K562 (cell line): ENCODE measurements around the gene PIP4K2A. TPM values are rescaled to one million over a fixed set of nuclear protein-coding genes. Genes with fewer than 3 reads are reported as not detected.

Experiments
- ARID1B ChIP-seq: fragments of 450-650 bp; IDR thresholded peaks from 2 replicates; pipeline ENCODE4 v1.6.1; 2016; ENCODE audit warnings: antibody characterized with exemption, mild to moderate bottlenecking, inconsistent platforms
- CBFA2T2 ChIP-seq: fragments of 450-650 bp; conservative IDR thresholded peaks from 2 replicates; pipeline ENCODE4 v1.6.1; 2017; ENCODE audit warnings: mild to moderate bottlenecking
- CBX2 ChIP-seq: fragments of 200-600 bp; sonication (generic); IDR thresholded peaks from one replicate; pipeline ENCODE4 v1.6.1; 2012; ENCODE audit warnings: mild to moderate bottlenecking, low read length, inconsistent platforms; ENCODE audit not compliant: insufficient read depth, poor library complexity, severe bottlenecking
- CXXC5 ChIP-seq: fragments of 250-450 bp; sonication (Bioruptor Pico); IDR thresholded peaks from 2 replicates; pipeline ENCODE4 v1.8.0; 2022; ENCODE audit warnings: inconsistent platforms, mild to moderate bottlenecking, moderate library complexity
- ELF1 ChIP-seq: fragments of 200-800 bp; sonication (Bioruptor generic); IDR thresholded peaks from 2 replicates; pipeline ENCODE4 v1.6.1; 2016; ENCODE audit warnings: missing genetic modification characterization, missing compliant biosample characterization
- FOXA1 ChIP-seq: fragments of 450-650 bp; IDR thresholded peaks from 2 replicates; pipeline ENCODE4 v1.6.1; 2016; ENCODE audit warnings: mild to moderate bottlenecking, borderline replicate concordance
- GATAD2A ChIP-seq: fragments of 450-650 bp; IDR thresholded peaks from 2 replicates; pipeline ENCODE4 v1.6.1; 2017
- HIVEP1 ChIP-seq: fragments of 250-450 bp; sonication (Bioruptor Pico); IDR thresholded peaks from 2 replicates; pipeline ENCODE4 v1.4.0; 2020; ENCODE audit warnings: mild to moderate bottlenecking
- ILF3 ChIP-seq: fragments of 450-650 bp; IDR thresholded peaks from 2 replicates; pipeline ENCODE4 v1.6.1; 2018; ENCODE audit warnings: antibody characterized with exemption, mild to moderate bottlenecking, moderate library complexity, borderline replicate concordance
- IRF9 ChIP-seq: fragments of 450-650 bp; IDR thresholded peaks from 2 replicates; pipeline ENCODE4 v1.6.1; 2016; ENCODE audit warnings: missing biosample characterization, missing genetic modification characterization
- KDM1A ChIP-seq, 2 experiments: fragments of 450-650 bp; IDR thresholded peaks; 2 replicates each; pipeline ENCODE4 v1.6.1; 2016; ENCODE audit warnings: mild to moderate bottlenecking in 2 of 2
- NCOA4 ChIP-seq: fragments of 450-650 bp; IDR thresholded peaks from 2 replicates; pipeline ENCODE4 v1.6.1; 2018; ENCODE audit warnings: mild to moderate bottlenecking; ENCODE audit not compliant: partially characterized antibody
- PRDM10 ChIP-seq: fragments of 450-650 bp; IDR thresholded peaks from 2 replicates; pipeline ENCODE4 v1.6.1; 2018; ENCODE audit not compliant: partially characterized antibody
- ZBTB34 ChIP-seq: fragments of 250-450 bp; sonication (Bioruptor Pico); IDR thresholded peaks from 2 replicates; pipeline ENCODE4 v1.8.0; 2021; ENCODE audit warnings: mild to moderate bottlenecking, moderate library complexity
- ZNF134 ChIP-seq: fragments of 250-450 bp; sonication (Bioruptor Pico); conservative IDR thresholded peaks from 2 replicates; pipeline ENCODE4 v1.4.0; 2020
- ZNF280B ChIP-seq: fragments of 250-450 bp; sonication (Bioruptor Pico); IDR thresholded peaks from 2 replicates; pipeline ENCODE4 v1.5.1; 2021; ENCODE audit warnings: mild to moderate bottlenecking
- ZNF395 ChIP-seq: fragments of 200-800 bp; sonication (Bioruptor generic); IDR thresholded peaks from 2 replicates; pipeline ENCODE4 v1.6.1; 2017; ENCODE audit warnings: missing genetic modification characterization, missing compliant biosample characterization
- ZNF507 ChIP-seq: conservative IDR thresholded peaks from 2 replicates; pipeline ENCODE4 v1.6.1; 2017; ENCODE audit warnings: missing genetic modification characterization, missing compliant biosample characterization
- ZNF740 ChIP-seq, 3 experiments: fragments of 200-800 bp in 1 of 3; sonication (Bioruptor generic) in 1 of 3; sonication (generic) in 1 of 3; formaldehyde crosslinking in 1 of 3; IDR thresholded peaks; 2 replicates each; pipeline versions ENCODE4 v1.6.1 to v1.8.0; 2016 to 2022; ENCODE audit warnings: mild to moderate bottlenecking in 2 of 3, missing compliant biosample characterization in 2 of 3, missing genetic modification characterization in 2 of 3, missing genetic modification reagents in 1 of 3
- polyA plus RNA-seq, 8 experiments: library from polyadenylated mRNA; depleted of rRNA in 4 of 8; stranded (reverse) in 5 of 8; unstranded in 3 of 8; fragments of >200 nt; fragmentation: Nextera tagmentation in 2 of 8; fragmentation: Illumina TruSeq in 1 of 8; extraction: Ambion mirVana in 2 of 8; extraction: Trizol in 1 of 8; gene quantifications; 2 replicates each; pipeline versions ENCODE4 v1.2.1 to v1.2.3, GENCODE V29; 2011 to 2014; ENCODE audit warnings: inconsistent platforms in 1 of 8, missing spikeins in 1 of 8
- total RNA-seq, 7 experiments: library from RNA; depleted of rRNA in 6 of 7; stranded (reverse); fragments of >200 nt in 6 of 7; fragmentation: Illumina TruSeq in 2 of 7; extraction: Trizol in 2 of 7; gene quantifications; 2 replicates each; pipeline versions ENCODE4 v1.2.1 to v1.2.3, GENCODE V29; 2011 to 2021; ENCODE audit warnings: low replicate concordance in 1 of 7

PIP4K2A gene
- total and polyA plus RNA-seq, 9 of the 15 experiments (the other 6 are each of a cell fraction or from before 2014, with no cell fraction given): 35.6 to 117 (median 71.9) TPM

- TF ChIP-seq CXXC5 (CRISPR knock-in tag) (no peak), NCOA4 (no peak), ELF1 (tag) (no peak), ZNF134 (CRISPR knock-in tag) (no peak), GATAD2A (no peak), IRF9 (tag) (no peak), ILF3 (no peak), ARID1B (peak; percentile 75), FOXA1 (0 out of 2 replicates have a peak, but pooled peaks have one; percentile 19), ZNF507 (tag) (no peak), HIVEP1 (CRISPR knock-in tag) (no peak), ZNF740 (CRISPR knock-in tag; IDR thresholded peaks at IDR 0.05) (no peak), ZNF740 (tag; IDR thresholded peaks at IDR 0.05) (no peak), PRDM10 (no peak), CBX2 (no peak), ZNF280B (no peak), ZNF395 (no peak), KDM1A (IDR thresholded peaks at IDR 0.05) (peak in 1 of 2 experiments; percentile 80), ZBTB34 (CRISPR knock-in tag) (no peak), CBFA2T2 (peak; percentile 83)
Observed at GRCh38 chr10:22733992-22734391, 19.6 kb upstream of the PIP4K2A start (continued).
